ENCODE results near the gene GPR52.

Gene GPR52

GRCh38 chr1:174469687-174470086 lies 21.9 kb downstream of the GPR52 start:
- no peak for DNase-seq

GRCh38 chr1:174479281-174479680 lies 31.5 kb downstream of the GPR52 start:
- DNase-seq = no peak

GRCh38 chr1:174480324-174480723 lies 32.6 kb downstream of the GPR52 start:
- DNase-seq = no peak

- DNase-seq = no peak
Observed at GRCh38 chr1:174491606-174492005, 43.8 kb downstream of the GPR52 start.

GRCh38 chr1:174497478-174497877 lies 49.7 kb downstream of the GPR52 start:
- DNase-seq = no peak

All from CD4-positive, alpha-beta T cell treated with Interleukin-4 for 4 hours (primary cell).